Cardiac muscle cell (in vitro differentiated cells and primary cell): ENCODE results near the gene FUNDC2. TPM values are rescaled to one million over a fixed set of nuclear protein-coding genes. Genes with fewer than 3 reads are reported as not detected.

Experiments
- DNase-seq, 2 donors: peaks; one replicate each; pipeline versions ENCODE4 v3.0.0 to v3.0.0-alpha.2; 2010 to 2017; ENCODE audit warnings: low read depth in 1 of 2, low spot score in 1 of 2
- H3K27ac ChIP-seq: fragments of 200-600 bp; sonication (generic); 2 replicates; pipeline ENCODE4 v1.5.1; 2016
- H3K27me3 ChIP-seq: fragments of 200-600 bp; sonication (generic); 2 replicates; pipeline ENCODE4 v1.6.0; 2016; ENCODE audit warnings: control low read depth
- H3K36me3 ChIP-seq: fragments of 200-600 bp; sonication (generic); 2 replicates; pipeline ENCODE4 v1.5.1; 2016; ENCODE audit warnings: control low read depth
- H3K4me1 ChIP-seq: fragments of 200-600 bp; sonication (generic); 2 replicates; pipeline ENCODE4 v1.8.1; 2017; ENCODE audit warnings: low read depth, mild to moderate bottlenecking, mixed run types
- H3K4me3 ChIP-seq: fragments of 200-600 bp; sonication (generic); 2 replicates; pipeline ENCODE4 v1.5.1; 2016; ENCODE audit warnings: mild to moderate bottlenecking
- H3K9me3 ChIP-seq: fragments of 200-600 bp; sonication (generic); 2 replicates; pipeline ENCODE4 v1.5.1; 2017; ENCODE audit warnings: low read depth, mild to moderate bottlenecking, control low read depth
- CTCF ChIP-seq: IDR thresholded peaks from 2 replicates; pipeline ENCODE4 v1.5.1; 2012; ENCODE audit warnings: low read depth, mild to moderate bottlenecking, low read length
- polyA plus RNA-seq: library from polyadenylated mRNA; unstranded; fragments of >200 nt; fragmentation: Nextera tagmentation; extraction: Ambion mirVana; gene quantifications from 2 replicates; pipeline ENCODE4 v1.2.1, GENCODE V29; 2016
- total RNA-seq: library from RNA; depleted of rRNA; stranded (reverse); fragments of >200 nt; gene quantifications from 2 replicates; pipeline ENCODE4 v1.2.3, GENCODE V29; 2016

FUNDC2 gene
- total and polyA plus RNA-seq, 2 experiments from 2014 or later: 51.0 to 126 TPM

DNA sequence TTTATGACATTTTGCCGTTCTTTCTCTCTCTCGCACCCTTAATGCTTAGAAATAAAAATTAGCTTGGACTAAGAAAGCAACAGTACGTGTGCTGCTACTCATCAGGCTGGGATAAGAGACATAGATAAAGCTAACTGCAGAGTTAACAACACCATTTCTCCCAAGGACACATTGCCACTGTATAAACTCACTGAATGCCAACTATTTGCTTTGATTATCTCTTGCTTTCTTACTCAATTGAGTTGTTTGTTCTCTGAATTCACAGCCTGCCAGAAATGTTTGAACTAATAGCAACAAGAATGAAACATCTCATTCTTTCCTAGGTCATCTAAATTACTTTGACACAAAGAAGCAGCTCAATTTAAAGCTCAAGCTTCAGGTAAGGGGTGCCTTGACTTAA is 38.7 kb upstream of the FUNDC2 start:
- Histone ChIP-seq H3K4me3 (no peak overlapping the region), H3K36me3 (no peaks in the 10 kb centered on the region), H3K4me1 (peaks cover 5% of the 10 kb centered on the region), H3K27me3 (no peaks in the 10 kb centered on the region), H3K27ac (no peak overlapping the region), H3K9me3 (no peaks in the 10 kb centered on the region)
- no peak for TF ChIP-seq CTCF
- no peak for DNase-seq

GRCh38 chrX:154988719-154989118 is 37.9 kb upstream of the FUNDC2 start:
- DNase-seq: no peak
- no peak for TF ChIP-seq CTCF
- Histone ChIP-seq H3K27me3 (no peaks in the 10 kb centered on the region), H3K4me3 (no peak overlapping the region), H3K4me1 (peaks cover 5% of the 10 kb centered on the region), H3K36me3 (no peaks in the 10 kb centered on the region), H3K9me3 (no peaks in the 10 kb centered on the region), H3K27ac (no peak overlapping the region)

DNA sequence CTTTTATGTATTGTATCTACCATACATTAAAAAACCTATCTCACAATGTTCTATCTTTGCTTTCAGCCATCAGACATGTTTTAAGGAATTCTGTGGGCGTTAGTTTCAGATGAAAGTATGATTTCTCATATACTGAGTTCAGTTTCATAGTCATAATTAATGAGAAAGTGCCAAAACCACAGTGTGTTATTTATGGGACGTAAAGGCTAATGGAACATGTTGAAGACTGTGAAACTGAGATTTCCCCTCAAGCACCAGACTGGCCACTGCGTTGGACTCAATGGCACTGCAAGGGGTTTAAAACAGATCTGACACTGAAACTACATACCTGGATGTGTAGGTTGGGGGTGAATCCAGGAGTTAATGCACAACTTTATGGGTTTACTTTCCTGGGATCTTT is 36.1 kb upstream of the FUNDC2 start:
- no peak overlapping the region for H3K4me3 ChIP-seq
- H3K27ac ChIP-seq: no peak overlapping the region
- DNase-seq: no peak
- H3K4me1 ChIP-seq: peaks cover 5% of the 10 kb centered on the region
- no peaks in the 10 kb centered on the region for H3K36me3 ChIP-seq
- no peaks in the 10 kb centered on the region for H3K9me3 ChIP-seq
- no peak for TF ChIP-seq CTCF
- no peaks in the 10 kb centered on the region for H3K27me3 ChIP-seq

DNA sequence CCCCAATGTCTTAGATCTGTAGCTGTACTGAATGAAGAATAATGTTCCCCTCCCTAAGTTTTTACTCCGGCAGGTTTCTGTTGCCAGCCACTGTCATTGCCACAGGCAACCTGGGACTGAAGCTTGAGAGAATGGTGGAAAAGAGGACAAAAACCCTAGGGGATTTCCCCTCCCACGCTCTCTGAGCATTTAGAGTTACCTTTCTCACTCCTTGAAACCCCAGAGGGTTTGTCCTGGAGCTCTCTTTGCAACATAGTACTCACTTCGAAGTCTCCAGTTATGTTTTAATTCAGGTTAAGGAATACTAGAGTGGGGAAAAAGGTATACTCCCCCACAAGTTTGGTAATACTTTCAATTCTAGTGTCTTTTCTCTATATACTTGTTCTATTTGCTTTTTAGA is 35.6 kb upstream of the FUNDC2 start:
- H3K4me3 ChIP-seq: no peak overlapping the region
- H3K27ac ChIP-seq: no peak overlapping the region
- no peak for TF ChIP-seq CTCF
- DNase-seq: no peak
- peaks cover 5% of the 10 kb centered on the region for H3K4me1 ChIP-seq
- H3K36me3 ChIP-seq: no peaks in the 10 kb centered on the region
- H3K27me3 ChIP-seq: no peaks in the 10 kb centered on the region
- H3K9me3 ChIP-seq: no peaks in the 10 kb centered on the region

DNA sequence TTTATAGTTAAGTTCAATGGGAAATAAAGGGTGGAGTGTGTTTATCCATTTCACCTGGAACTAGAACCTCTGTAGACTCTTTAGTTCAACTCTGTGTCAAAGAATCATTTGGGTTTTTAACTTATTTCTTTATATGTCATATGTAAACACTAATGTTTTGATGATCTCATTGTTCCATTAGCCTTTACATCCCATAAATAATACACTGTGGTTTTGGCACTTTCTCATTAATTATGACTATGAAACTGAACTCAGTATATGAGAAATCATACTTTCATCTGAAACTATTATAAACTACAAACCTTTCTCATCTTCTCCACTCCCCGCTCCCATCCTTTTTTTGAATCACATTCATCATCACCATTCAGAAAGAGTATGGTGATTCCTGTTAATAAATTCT is 35.2 kb upstream of the FUNDC2 start:
- no peak for TF ChIP-seq CTCF
- Histone ChIP-seq H3K27me3 (no peaks in the 10 kb centered on the region), H3K36me3 (no peaks in the 10 kb centered on the region), H3K27ac (no peak overlapping the region), H3K4me1 (peaks cover 5% of the 10 kb centered on the region), H3K4me3 (no peak overlapping the region), H3K9me3 (no peaks in the 10 kb centered on the region)
- DNase-seq: no peak

- no peaks in the 10 kb centered on the region for H3K27me3 ChIP-seq
- no peaks in the 10 kb centered on the region for H3K36me3 ChIP-seq
- no peak overlapping the region for H3K27ac ChIP-seq
- H3K4me1 ChIP-seq: no peaks in the 10 kb centered on the region
- no peak for DNase-seq
- no peaks in the 10 kb centered on the region for H3K9me3 ChIP-seq
- TF ChIP-seq CTCF: no peak
- H3K4me3 ChIP-seq: no peak overlapping the region
Observed at GRCh38 chrX:154998204-154998880, 28.3 kb upstream of the FUNDC2 start.
